GM12873 (cell line): Measurements from ENCODE around the gene IFIT3.

Experiments used
- CTCF ChIP-seq: IDR thresholded peaks from 2 replicates; pipeline ENCODE4 v1.5.1; 2012; ENCODE audit warnings: low read depth, mild to moderate bottlenecking, moderate library complexity, low read length, control low read depth; ENCODE audit not compliant: insufficient read depth; ENCODE audit errors: missing control alignments

Gene IFIT3

DNA sequence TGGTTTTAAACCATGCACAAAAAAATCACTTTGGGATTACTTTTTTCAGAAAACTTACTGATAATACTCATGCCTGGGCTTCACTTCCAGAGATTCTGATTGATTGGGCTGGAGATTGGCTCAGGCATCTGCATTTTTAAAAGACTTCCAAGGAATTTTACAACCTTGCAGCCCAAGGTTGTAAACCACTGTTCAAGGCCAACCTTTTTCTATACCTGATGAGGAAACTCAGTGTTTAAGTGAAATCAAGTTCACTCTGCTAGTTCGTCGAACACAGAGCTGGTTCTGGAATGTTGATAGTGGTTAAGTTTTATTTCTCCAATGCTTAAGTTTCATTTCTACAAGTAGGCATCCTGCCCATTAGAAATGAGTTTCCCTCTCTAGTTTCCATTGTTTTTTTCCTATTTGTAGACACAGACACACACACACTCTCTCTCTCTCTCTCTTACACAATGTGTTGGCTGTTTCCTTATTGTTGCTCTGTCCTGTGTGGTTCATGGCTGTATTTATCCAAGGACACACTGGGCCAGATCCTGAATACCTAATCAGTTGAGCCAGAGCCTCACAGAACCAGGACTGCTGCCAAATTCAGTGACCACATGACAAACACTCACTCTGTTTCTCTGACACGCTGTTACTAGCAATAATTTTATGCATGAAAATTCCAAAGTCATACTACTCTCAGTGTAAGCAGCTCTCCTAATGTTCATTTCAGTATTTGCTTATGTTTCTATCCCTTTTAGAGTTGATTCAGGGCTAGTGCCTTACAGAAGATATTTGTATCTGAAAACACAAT is 46.3 kb downstream of the IFIT3 start:
- TF ChIP-seq CTCF: no peak

GRCh38 chr10:89374713-89375141 is 46.9 kb downstream of the IFIT3 start:
- no peak for TF ChIP-seq CTCF

DNA sequence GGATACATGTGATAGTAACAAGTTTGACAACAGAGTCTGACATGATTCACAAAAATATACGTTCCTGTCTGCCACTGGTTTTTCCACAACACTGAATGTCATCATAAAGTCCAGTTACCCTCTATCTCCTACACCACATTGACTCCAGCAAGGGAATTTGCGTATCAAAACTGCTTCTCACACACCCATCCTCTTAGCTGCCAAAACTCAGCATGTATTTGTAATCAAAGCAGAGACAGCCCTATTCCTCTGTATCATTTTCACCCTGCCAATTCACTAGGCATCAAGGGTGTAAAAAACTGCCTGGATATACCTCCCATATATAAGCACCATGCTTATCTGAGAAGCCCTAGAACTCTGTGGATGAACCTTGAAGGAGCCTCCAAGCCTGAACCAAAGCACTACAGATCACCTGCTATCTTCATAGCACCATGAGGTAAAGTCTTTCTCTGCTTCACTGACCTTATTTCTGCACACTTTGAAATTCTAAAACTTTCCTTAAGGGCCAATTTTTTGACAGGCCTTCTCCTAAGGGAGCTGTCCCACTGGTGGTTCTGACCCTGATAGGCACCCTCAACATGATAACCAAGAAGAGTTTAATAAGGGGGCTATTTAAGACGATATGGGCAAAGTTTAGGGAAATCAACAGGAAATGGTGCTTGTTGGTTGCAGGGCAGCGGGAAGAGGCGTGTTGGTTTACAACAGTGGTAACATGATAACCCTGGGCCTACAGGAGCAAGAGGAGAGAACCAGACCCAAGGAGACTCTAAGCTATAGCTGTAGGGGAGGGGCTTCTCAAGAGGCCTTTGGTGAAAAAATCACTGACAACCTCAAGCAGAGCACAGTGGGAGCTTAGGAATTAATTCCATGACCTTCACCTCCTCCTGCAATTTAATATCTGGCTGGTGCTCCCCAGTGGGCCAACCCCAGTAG is 50.2 kb downstream of the IFIT3 start, which contains the start of gene IFIT1B:
IFIT1B (plus strand) TSS at position 352 of the 933 bp plus-strand sequence; CDS start at position 432, 80 bp downstream.
- no peak for TF ChIP-seq CTCF

DNA sequence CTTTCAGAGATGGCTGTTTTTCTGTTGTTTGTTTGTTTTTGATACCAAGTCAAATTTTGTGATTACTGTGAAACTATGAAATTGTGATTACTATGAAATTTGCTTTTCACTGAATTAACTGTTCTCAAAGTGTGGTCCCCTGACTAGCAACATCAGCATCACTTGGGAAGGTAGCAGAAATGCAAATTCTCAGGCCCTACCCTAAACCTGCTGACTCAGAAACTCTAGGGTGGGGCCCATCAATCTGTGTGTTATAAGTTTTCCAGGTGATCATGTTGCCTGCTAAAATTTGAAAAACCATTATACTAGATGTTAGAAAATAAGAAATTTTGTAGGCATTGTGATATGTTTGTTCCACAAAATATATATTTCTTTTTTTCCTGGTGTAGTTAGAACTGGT is 51.3 kb downstream of the IFIT3 start:
- TF ChIP-seq CTCF: no peak

- no peak for TF ChIP-seq CTCF
Measured at GRCh38 chr10:89382757-89383156, 55.0 kb downstream of the IFIT3 start.

GRCh38 chr10:89384474-89385340 is 56.9 kb downstream of the IFIT3 start:
- no peak for TF ChIP-seq CTCF
